Endothelial cell (in vitro differentiated cells): ENCODE measurements around the gene ETV3. TPM values are rescaled to one million over a fixed set of nuclear protein-coding genes. Genes with fewer than 3 reads are reported as not detected.

Experiments
- DNase-seq: peaks from one replicate; pipeline ENCODE4 v3.0.0; 2021; ENCODE audit warnings: low spot score
- H3K27ac Mint-ChIP-seq: one replicate; pipeline ENCODE4 v1.8.0; 2021; ENCODE audit warnings: mixed read lengths, inconsistent platforms; ENCODE audit not compliant: unreplicated experiment
- H3K27me3 Mint-ChIP-seq: one replicate; pipeline ENCODE4 v1.8.0; 2021; ENCODE audit warnings: mild to moderate bottlenecking, moderate library complexity, mixed read lengths, inconsistent platforms; ENCODE audit not compliant: unreplicated experiment
- H3K36me3 Mint-ChIP-seq: one replicate; pipeline ENCODE4 v1.8.0; 2021; ENCODE audit warnings: mild to moderate bottlenecking, low read depth, mixed read lengths, inconsistent platforms; ENCODE audit not compliant: unreplicated experiment
- H3K4me1 Mint-ChIP-seq: one replicate; pipeline ENCODE4 v1.8.0; 2021; ENCODE audit warnings: mild to moderate bottlenecking, mixed read lengths, inconsistent platforms; ENCODE audit not compliant: unreplicated experiment
- H3K4me3 Mint-ChIP-seq: one replicate; pipeline ENCODE4 v1.8.0; 2021; ENCODE audit warnings: mild to moderate bottlenecking, mixed read lengths, inconsistent platforms; ENCODE audit not compliant: unreplicated experiment
- H3K9me3 Mint-ChIP-seq: one replicate; pipeline ENCODE4 v1.8.0; 2021; ENCODE audit warnings: mixed read lengths, inconsistent platforms; ENCODE audit not compliant: unreplicated experiment
- total RNA-seq: library from RNA; stranded (reverse); fragmentation: NEBNext Ultra II Directional; extraction: Animal tissue kit (Norgen Biotek cat#: 25700); gene quantifications from one replicate; pipeline ENCODE4 v1.2.1, GENCODE V29; 2021; ENCODE audit not compliant: unreplicated experiment
- TF ChIP-seq, protein P1 (sequence below): fragments of 200-600 bp; sonication (generic); IDR thresholded peaks from one replicate; pipeline ENCODE4 v1.5.0; 2021; ENCODE audit warnings: antibody characterized with exemption; ENCODE audit not compliant: unreplicated experiment

The ETV3 gene
- total RNA-seq, 1 donor from 2014 or later: 52.3 TPM

- DNase-seq: no peak
- H3K36me3 Mint-ChIP-seq: no peaks in the 10 kb centered on the region
- H3K9me3 Mint-ChIP-seq: no peaks in the 10 kb centered on the region
- H3K27me3 Mint-ChIP-seq: peaks cover 6% of the 10 kb centered on the region
- H3K4me1 Mint-ChIP-seq: peaks cover 3% of the 10 kb centered on the region
- no peak overlapping the region for H3K4me3 Mint-ChIP-seq
- H3K27ac Mint-ChIP-seq: no peak overlapping the region
- TF ChIP-seq, protein P1, sequence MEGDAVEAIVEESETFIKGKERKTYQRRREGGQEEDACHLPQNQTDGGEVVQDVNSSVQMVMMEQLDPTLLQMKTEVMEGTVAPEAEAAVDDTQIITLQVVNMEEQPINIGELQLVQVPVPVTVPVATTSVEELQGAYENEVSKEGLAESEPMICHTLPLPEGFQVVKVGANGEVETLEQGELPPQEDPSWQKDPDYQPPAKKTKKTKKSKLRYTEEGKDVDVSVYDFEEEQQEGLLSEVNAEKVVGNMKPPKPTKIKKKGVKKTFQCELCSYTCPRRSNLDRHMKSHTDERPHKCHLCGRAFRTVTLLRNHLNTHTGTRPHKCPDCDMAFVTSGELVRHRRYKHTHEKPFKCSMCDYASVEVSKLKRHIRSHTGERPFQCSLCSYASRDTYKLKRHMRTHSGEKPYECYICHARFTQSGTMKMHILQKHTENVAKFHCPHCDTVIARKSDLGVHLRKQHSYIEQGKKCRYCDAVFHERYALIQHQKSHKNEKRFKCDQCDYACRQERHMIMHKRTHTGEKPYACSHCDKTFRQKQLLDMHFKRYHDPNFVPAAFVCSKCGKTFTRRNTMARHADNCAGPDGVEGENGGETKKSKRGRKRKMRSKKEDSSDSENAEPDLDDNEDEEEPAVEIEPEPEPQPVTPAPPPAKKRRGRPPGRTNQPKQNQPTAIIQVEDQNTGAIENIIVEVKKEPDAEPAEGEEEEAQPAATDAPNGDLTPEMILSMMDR: no peak
Observed at GRCh38 chr1:157098519-157098918, 39.7 kb downstream of the ETV3 start.

DNA sequence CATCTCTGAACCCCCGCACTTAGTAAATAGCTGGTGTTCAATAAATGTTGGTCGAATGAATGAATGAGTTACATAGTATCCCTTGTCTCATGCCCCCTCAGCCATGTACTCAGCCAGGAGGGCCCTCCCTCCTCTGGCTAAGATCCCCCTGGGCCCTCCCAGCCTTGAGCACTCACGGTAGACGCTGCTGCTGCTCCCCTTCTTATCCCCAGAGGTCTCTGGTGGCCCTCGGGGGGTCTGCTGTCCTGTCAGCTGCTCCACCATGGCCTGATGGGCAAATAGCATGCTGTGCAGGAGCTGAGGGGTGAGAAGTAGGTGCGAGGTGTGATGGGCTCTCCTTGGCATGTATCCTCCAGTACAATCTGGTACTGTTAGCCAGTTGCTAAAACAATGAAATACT, 40.5 kb downstream of the ETV3 start:
- H3K36me3 Mint-ChIP-seq: no peaks in the 10 kb centered on the region
- peaks cover 3% of the 10 kb centered on the region for H3K4me1 Mint-ChIP-seq
- TF ChIP-seq, protein P1: no peak
- H3K27me3 Mint-ChIP-seq: peaks cover 6% of the 10 kb centered on the region
- H3K27ac Mint-ChIP-seq: no peak overlapping the region
- no peak overlapping the region for H3K4me3 Mint-ChIP-seq
- no peaks in the 10 kb centered on the region for H3K9me3 Mint-ChIP-seq
- no peak for DNase-seq

- H3K4me3 Mint-ChIP-seq: no peak overlapping the region
- no peaks in the 10 kb centered on the region for H3K36me3 Mint-ChIP-seq
- DNase-seq: no peak
- H3K27me3 Mint-ChIP-seq: peaks cover 6% of the 10 kb centered on the region
- peaks cover 3% of the 10 kb centered on the region for H3K4me1 Mint-ChIP-seq
- no peak overlapping the region for H3K27ac Mint-ChIP-seq
- TF ChIP-seq, protein P1: no peak
- no peaks in the 10 kb centered on the region for H3K9me3 Mint-ChIP-seq
Observed at GRCh38 chr1:157096881-157097280, 41.3 kb downstream of the ETV3 start.

DNA sequence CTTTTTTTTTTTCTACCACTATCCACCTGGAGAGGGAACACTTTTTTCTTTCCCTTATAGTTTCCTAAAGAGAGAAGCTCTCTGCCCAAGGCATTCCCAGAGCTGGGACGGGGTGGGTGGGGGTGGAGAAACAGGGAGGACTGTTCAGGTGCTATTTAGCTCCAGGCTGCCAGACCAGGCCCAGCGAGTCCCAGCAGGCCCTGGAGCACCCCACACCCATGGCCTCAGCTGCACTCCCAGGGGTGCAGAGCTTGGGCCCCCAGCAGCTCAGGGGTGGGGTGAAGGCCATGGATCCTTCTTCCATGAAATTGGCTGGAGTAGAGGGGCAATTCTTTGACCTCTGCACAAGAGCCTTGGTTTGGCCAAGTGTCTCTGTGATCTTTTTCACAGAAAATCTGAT, 42.6 kb downstream of the ETV3 start:
- TF ChIP-seq, protein P1: no peak
- peaks cover 6% of the 10 kb centered on the region for H3K27me3 Mint-ChIP-seq
- H3K4me3 Mint-ChIP-seq: no peak overlapping the region
- no peaks in the 10 kb centered on the region for H3K9me3 Mint-ChIP-seq
- no peak overlapping the region for H3K27ac Mint-ChIP-seq
- H3K36me3 Mint-ChIP-seq: no peaks in the 10 kb centered on the region
- no peak for DNase-seq
- H3K4me1 Mint-ChIP-seq: peaks cover 3% of the 10 kb centered on the region

- H3K4me3 Mint-ChIP-seq: no peak overlapping the region
- H3K36me3 Mint-ChIP-seq: no peaks in the 10 kb centered on the region
- TF ChIP-seq, protein P1: no peak
- H3K4me1 Mint-ChIP-seq: peaks cover 3% of the 10 kb centered on the region
- no peak overlapping the region for H3K27ac Mint-ChIP-seq
- H3K9me3 Mint-ChIP-seq: no peaks in the 10 kb centered on the region
- DNase-seq: no peak
- H3K27me3 Mint-ChIP-seq: peaks cover 6% of the 10 kb centered on the region
Observed at GRCh38 chr1:157095091-157095490, 43.1 kb downstream of the ETV3 start.
